Muscle layer of colon (tissue), 2 donors: ENCODE measurements around the gene GAPVD1.

ENCODE experiments used
- H3K27ac ChIP-seq: one replicate; pipeline ENCODE4 v1.7.0; 2013; ENCODE audit warnings: low read depth, mild to moderate bottlenecking, low read length, moderate library complexity
- H3K27me3 ChIP-seq, 2 donors: one replicate each; pipeline ENCODE4 v1.7.0; 2013; ENCODE audit warnings: low read length in 2 of 2, mild to moderate bottlenecking in 2 of 2; ENCODE audit not compliant: insufficient read depth in 2 of 2, control insufficient read depth in 1 of 2
- H3K36me3 ChIP-seq: one replicate; pipeline ENCODE4 v1.7.0; 2013; ENCODE audit warnings: mild to moderate bottlenecking, low read length; ENCODE audit not compliant: insufficient read depth
- H3K4me1 ChIP-seq: one replicate; pipeline ENCODE4 v1.7.0; 2013; ENCODE audit warnings: mild to moderate bottlenecking, low read length; ENCODE audit not compliant: insufficient read depth
- H3K4me3 ChIP-seq, 2 donors: one replicate each; pipeline ENCODE4 v1.7.0; 2013; ENCODE audit warnings: low read length in 2 of 2, low read depth in 1 of 2, mild to moderate bottlenecking in 1 of 2, moderate library complexity in 1 of 2
- H3K9ac ChIP-seq: one replicate; pipeline ENCODE4 v1.7.0; 2013; ENCODE audit warnings: low read length
- H3K9me3 ChIP-seq: one replicate; pipeline ENCODE4 v1.7.0; 2013; ENCODE audit warnings: mild to moderate bottlenecking, low read length
- donor health status: abdominal sarcoma.
- donor health status: Adenocarcinoma of cecum.

GAPVD1 gene

DNA sequence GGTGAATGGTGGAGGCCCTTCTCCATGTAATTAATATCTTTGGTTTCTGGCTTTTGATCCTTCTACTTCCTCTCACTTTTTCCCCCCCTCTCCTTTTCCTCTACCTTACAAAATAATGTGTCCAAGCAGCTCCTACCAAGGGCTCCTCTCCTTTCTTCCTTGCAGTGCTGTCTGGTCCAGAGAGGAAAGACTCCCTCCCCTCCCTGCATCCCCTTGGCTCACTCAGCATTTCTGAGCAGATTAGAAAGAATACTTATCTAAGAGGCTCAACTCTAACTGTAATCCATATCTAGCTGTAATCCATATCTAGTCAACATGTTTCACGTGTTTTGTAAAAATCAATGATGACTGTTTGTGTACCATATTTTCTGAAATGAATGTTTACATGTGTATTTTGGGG, 97.4 kb downstream of the GAPVD1 start:
- peaks cover 78% of the 10 kb centered on the region for H3K36me3 ChIP-seq
- H3K9me3 ChIP-seq: no peaks in the 10 kb centered on the region
- no peak overlapping the region for H3K27ac ChIP-seq
- H3K27me3 ChIP-seq: no peaks in the 10 kb centered on the region
- H3K4me1 ChIP-seq: no peaks in the 10 kb centered on the region
- H3K4me3 ChIP-seq: no peak overlapping the region
- H3K9ac ChIP-seq: no peak overlapping the region

- Histone ChIP-seq H3K9ac (no peak overlapping the region), H3K27ac (no peak overlapping the region), H3K4me1 (no peaks in the 10 kb centered on the region), H3K4me3 (no peak overlapping the region), H3K36me3 (peaks cover 70% of the 10 kb centered on the region), H3K9me3 (no peaks in the 10 kb centered on the region), H3K27me3 (no peaks in the 10 kb centered on the region)
Observed at GRCh38 chr9:125360601-125361000, 99.0 kb downstream of the GAPVD1 start.

GRCh38 chr9:125361837-125362531, 100.4 kb downstream of the GAPVD1 start:
- Histone ChIP-seq H3K9ac (no peak overlapping the region), H3K27ac (no peak overlapping the region), H3K27me3 (no peaks in the 10 kb centered on the region), H3K9me3 (no peaks in the 10 kb centered on the region), H3K4me3 (no peak overlapping the region), H3K36me3 (peaks cover 56% of the 10 kb centered on the region), H3K4me1 (no peaks in the 10 kb centered on the region)

GRCh38 chr9:125366676-125367075, 105.0 kb downstream of the GAPVD1 start:
- H3K4me1 ChIP-seq: no peaks in the 10 kb centered on the region
- H3K9ac ChIP-seq: no peak overlapping the region
- H3K36me3 ChIP-seq: peaks cover 21% of the 10 kb centered on the region
- H3K27ac ChIP-seq: no peak overlapping the region
- no peaks in the 10 kb centered on the region for H3K9me3 ChIP-seq
- no peaks in the 10 kb centered on the region for H3K27me3 ChIP-seq
- H3K4me3 ChIP-seq: no peak overlapping the region

- peaks cover 7% of the 10 kb centered on the region for H3K4me1 ChIP-seq
- no peaks in the 10 kb centered on the region for H3K36me3 ChIP-seq
- no peaks in the 10 kb centered on the region for H3K9me3 ChIP-seq
- no peak overlapping the region for H3K9ac ChIP-seq
- H3K27me3 ChIP-seq: no peaks in the 10 kb centered on the region
- no peak overlapping the region for H3K27ac ChIP-seq
- H3K4me3 ChIP-seq: no peak overlapping the region
Observed at GRCh38 chr9:125370786-125371185, 109.2 kb downstream of the GAPVD1 start.

DNA sequence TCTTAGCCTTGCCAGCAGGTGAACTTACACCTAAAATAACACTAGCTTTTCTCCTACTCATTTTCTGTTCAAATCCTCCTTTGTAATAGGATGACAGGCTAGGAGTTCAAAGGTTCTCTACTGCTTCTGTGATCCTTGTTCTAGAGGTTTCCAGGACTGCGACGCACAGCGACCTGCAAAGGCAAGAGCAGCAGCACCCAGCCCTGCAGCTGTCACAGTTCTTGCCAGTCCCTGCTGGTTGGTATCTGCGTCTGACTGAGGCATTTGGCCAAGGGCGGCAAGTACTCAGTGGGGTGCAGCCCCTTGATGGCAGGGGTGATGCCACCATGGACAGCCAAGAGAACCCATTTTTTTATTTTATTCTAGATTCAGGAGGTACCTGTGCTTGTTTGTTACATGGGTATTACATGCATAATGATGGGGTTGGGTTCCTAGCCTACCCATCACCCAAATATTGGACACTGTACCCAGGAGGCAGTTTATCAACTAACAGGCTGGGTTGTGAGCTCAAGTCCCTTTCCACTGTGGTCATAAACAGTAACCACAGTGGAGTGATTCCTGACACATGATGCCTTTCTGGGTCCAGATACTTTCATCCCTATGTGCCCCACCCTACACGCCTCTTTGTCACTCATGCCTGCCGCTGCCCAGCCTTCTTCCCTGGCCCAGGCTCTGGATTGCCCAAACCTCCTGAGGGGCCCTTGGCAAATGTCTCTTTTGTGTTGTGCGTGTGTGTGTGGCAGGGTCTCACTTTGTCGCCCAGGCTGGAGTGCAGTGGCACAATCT, 111.0 kb downstream of the GAPVD1 start:
- Histone ChIP-seq H3K27me3 (no peaks in the 10 kb centered on the region), H3K4me1 (peaks cover 7% of the 10 kb centered on the region), H3K27ac (no peak overlapping the region), H3K4me3 (no peak overlapping the region), H3K36me3 (no peaks in the 10 kb centered on the region), H3K9ac (no peak overlapping the region), H3K9me3 (no peaks in the 10 kb centered on the region)

DNA sequence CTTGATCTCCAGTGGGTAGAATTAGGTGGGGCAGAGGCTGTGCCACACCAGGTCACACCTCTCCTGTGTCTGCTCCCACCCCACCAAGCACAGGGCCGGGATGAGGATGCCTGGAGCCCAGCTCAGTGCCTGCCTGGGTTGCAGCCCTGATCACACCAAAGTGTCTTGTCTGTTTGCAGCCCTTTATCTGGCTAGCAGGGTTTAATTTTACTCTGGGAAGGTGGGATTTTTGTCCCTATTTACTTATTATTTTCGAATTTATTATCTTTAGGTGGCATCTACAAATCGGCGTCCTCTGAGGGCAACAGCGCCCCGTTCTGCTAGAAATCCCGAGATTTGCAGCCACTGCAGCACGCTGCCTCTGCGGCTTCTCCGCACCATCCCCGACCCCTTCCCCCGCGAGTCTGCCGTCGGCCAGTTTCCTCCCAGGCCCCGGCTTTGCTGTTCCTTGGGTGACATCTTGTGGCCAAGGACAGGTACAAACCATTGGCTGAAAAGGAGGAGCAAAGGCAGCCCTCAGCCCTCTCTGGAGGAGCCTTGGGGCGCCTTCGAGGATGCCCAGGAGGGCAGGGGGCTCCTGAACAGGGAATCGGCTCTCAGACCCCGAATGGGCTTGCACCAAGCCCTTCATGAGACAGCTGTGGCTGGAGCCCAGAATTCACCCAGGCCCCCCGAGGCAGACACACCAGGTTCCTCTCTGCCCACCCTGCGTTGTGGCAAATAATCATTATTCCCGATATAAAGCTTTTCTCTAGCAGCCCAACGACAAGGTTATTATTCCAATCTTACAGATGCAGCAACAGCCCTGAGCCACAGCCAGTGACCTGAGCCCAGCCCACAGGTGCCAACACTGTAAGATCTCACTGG, 113.0 kb downstream of the GAPVD1 start:
- peaks cover 7% of the 10 kb centered on the region for H3K4me1 ChIP-seq
- no peaks in the 10 kb centered on the region for H3K27me3 ChIP-seq
- H3K27ac ChIP-seq: no peak overlapping the region
- H3K9ac ChIP-seq: no peak overlapping the region
- H3K4me3 ChIP-seq: peak overlapping the region in 1 of 2 donors; percentile 36
- no peaks in the 10 kb centered on the region for H3K9me3 ChIP-seq
- no peaks in the 10 kb centered on the region for H3K36me3 ChIP-seq

GRCh38 chr9:125375820-125376219, 114.2 kb downstream of the GAPVD1 start:
- Histone ChIP-seq H3K4me3 (no peak overlapping the region), H3K27me3 (no peaks in the 10 kb centered on the region), H3K9ac (no peak overlapping the region), H3K9me3 (no peaks in the 10 kb centered on the region), H3K4me1 (peaks cover 7% of the 10 kb centered on the region), H3K36me3 (no peaks in the 10 kb centered on the region), H3K27ac (no peak overlapping the region)

GRCh38 chr9:125376261-125377226, 114.9 kb downstream of the GAPVD1 start:
- H3K4me3 ChIP-seq: no peak overlapping the region
- H3K36me3 ChIP-seq: no peaks in the 10 kb centered on the region
- H3K27ac ChIP-seq: no peak overlapping the region
- H3K27me3 ChIP-seq: no peaks in the 10 kb centered on the region
- H3K9me3 ChIP-seq: no peaks in the 10 kb centered on the region
- H3K4me1 ChIP-seq: peaks cover 7% of the 10 kb centered on the region
- H3K9ac ChIP-seq: no peak overlapping the region

DNA sequence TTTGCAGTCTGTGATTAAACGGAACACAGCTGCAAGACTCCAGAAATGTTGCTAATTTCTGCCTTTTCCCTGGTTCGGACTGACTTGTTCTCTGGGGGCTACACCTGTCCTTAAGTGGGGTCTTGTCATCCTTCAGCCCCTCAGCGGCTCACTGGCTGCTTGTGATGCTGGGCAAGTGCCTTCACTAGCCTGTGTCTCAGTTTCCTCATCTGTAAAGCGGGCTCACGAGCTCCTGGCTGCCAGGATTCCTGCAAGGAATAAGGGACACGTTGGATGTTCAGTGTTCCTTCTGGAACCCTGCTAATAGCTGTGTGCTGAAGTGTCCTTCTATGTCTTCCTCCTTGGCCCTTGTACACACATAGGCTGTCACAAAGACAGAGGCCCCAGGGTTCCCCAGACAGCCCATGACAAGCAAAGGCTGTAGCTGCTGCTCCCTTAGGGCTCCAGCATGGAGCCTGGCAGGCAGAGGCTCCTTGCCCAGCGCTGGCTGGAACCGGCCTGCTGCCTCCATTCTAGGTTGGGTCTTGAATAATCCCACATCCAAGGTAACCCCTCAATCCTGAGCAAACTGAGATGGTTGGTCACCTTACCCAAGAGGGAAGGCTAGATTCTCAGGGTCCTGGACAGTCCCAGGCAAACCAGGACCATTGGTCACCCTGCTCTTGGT, 116.1 kb downstream of the GAPVD1 start:
- Histone ChIP-seq H3K27me3 (no peaks in the 10 kb centered on the region), H3K4me3 (no peak overlapping the region), H3K9me3 (no peaks in the 10 kb centered on the region), H3K4me1 (peaks cover 7% of the 10 kb centered on the region), H3K36me3 (no peaks in the 10 kb centered on the region), H3K27ac (no peak overlapping the region), H3K9ac (no peak overlapping the region)
